ENCODE results near the gene NKX6-2.

GRCh38 chr10:132781556-132781955 lies 4.4 kb downstream of the NKX6-2 start:
- TF ChIP-seq CTCF (IDR thresholded peaks at IDR 0.05; ENCODE audit: low read depth, low read length, poor library complexity, severe bottlenecking) (no peak), EZH2phosphoT487 (IDR thresholded peaks at IDR 0.05; ENCODE audit: borderline replicate concordance, low read length) (no peak)

Measured in DOHH2 (cell line).